MM.1S (cell line): ENCODE data around the gene APOB.

ENCODE experiments used
- CTCF ChIP-seq: fragments of 300-600 bp; sonication (generic); IDR thresholded peaks from 2 replicates; pipeline ENCODE4 v1.5.1; 2016; ENCODE audit warnings: antibody characterized with exemption, low read length, mixed read lengths
- EZH2phosphoT487 ChIP-seq: fragments of 300-600 bp; sonication (generic); IDR thresholded peaks from 2 replicates; pipeline ENCODE4 v1.6.1; 2018; ENCODE audit warnings: antibody characterized with exemption, low read length

- TF ChIP-seq EZH2phosphoT487 (no peak), CTCF (no peak)
Measured at GRCh38 chr2:21026479-21027282, 17.2 kb downstream of the APOB start.
